ENCODE data around the gene TEX51. TPM values are rescaled to one million over a fixed set of nuclear protein-coding genes. Genes with fewer than 3 reads are reported as not detected.

TEX51 gene
- not detected for polyA plus RNA-seq (2013, experiment 1 of 2; ENCODE audit: insufficient read length)
- not detected for polyA plus RNA-seq (2013, experiment 2 of 2; ENCODE audit: insufficient read length)

DNA sequence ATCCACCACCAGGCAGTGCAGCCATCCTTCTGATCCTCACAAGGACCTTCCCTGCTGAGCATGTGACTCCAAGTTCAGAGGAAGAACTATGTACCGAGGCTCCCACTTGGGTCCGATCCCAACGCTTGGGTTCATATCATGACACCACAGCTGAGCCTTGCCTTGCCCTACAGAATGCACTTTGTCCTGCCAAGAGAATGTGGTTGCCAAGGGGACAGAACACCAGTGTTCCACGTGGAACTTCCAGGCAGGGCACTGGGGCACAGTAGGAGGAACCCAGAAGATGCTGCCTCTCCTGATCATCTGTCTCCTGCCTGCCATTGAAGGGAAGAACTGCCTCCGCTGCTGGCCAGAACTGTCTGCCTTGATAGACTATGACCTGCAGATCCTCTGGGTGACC, at the start of gene TEX51:
TEX51 (plus strand) TSS at position 255 of the 400 bp plus-strand sequence; CDS start at position 284, 29 bp downstream.
- DNase-seq, result no peak

GRCh38 chr2:126849054-126849453, 49.6 kb upstream of the TEX51 start:
- no peak for DNase-seq

DNA sequence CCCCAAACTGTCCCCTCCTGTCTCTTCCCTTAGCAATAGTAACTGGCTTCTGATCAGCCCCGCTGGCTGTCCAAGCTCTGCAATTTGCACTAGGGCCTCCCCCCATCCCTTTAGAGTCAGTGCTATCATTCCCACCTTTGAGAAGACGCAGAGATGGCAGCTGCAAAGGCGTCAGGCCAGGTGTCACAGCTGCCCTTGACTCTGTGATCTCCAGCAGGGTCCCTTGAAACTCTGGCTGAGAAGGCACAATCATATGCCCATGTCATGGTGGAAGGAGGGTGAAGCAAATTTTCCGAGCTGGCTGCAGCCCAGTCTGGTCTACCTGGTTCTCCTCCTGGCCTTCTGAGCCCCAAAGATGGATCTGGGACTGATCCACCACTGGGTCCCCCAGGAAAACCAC, 49.2 kb upstream of the TEX51 start:
- DNase-seq, result no peak

- DNase-seq, result no peak
Measured at GRCh38 chr2:126849991-126850535, 48.6 kb upstream of the TEX51 start.

DNA sequence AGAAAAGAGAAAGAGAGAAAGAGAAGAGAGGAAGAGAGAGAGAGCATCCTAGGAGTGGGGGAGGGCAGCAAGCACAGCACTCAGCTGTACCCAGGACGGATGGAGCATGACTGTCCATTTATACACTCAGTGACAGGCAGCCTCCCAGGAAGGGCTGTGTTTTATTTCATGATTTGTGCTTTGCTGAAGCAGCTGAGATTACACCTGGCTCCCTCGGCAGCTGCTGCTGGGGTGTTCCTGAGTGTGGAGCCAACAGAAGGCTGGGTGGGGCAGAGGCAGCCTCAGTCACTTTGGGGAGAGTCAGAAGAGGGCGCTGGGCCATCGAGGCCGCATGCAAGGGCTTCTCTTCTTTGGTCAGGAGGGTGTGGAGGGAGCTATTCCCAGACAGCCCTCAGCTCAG, 47.8 kb upstream of the TEX51 start:
- DNase-seq, result no peak

DNA sequence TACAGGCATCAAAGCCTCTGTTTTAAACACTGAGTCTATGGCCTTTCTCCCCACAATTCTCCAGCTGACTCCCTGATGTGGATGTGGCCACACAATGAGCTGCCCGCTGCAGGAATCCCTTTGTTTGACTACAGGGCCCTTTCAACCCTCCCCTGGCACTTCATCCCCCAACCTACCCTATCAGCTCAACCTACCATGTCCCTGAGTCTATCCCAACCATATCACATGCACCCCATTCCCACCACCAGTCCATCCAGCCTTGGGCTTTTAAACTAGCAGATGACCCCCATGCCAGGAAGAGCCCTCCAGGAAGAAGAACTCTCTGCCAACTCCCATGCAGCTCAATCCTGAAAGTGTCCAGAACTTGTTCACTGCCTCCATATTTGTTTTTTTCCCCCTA, 46.9 kb upstream of the TEX51 start:
- DNase-seq, result no peak

GRCh38 chr2:126852361-126852760, 46.3 kb upstream of the TEX51 start:
- no peak for DNase-seq

GRCh38 chr2:126855606-126856005, 43.1 kb upstream of the TEX51 start:
- no peak for DNase-seq

DNA sequence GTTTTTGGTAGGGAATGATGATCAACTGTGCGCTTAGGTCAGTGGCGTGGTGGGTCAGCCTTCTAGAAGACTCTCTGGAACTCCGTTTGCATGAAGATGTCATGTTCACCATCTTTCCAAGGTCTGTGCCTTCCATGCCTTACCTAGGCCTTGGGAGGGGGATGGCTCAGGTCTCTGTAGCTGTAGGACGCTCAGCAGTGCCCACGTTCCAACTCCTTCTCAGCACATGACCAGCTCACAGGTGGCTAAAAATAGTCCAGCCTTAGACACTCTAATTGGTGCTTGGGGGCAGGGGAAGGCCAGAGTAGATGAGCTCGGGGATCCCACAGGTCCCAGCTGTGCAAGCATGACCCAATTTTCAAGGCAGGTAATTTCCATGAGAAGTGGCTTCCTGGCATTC, 42.3 kb upstream of the TEX51 start:
- DNase-seq, result no peak

- no peak for DNase-seq
Measured at GRCh38 chr2:126857502-126857901, 41.2 kb upstream of the TEX51 start.

DNA sequence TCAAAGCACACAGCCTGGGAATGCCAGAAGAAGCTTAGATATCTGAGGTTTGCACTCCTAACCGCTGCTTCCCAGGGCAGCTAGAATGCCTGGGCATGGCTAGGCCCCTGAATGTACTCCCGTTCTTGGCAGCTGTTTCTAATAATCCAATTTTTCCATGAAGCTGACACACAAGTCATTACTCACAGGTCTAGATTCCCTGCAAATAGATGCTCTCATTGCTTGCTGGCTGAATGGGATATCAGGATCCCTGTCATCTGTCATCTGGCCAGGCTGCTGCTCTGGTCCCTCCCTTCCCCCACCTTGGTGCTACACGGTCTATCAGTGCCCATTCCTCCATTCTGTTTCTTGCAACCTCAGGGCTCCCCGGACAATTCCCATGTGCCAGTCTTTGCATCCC, 40.7 kb upstream of the TEX51 start:
- DNase-seq, result peak; percentile 25

GRCh38 chr2:126858436-126858835, 40.3 kb upstream of the TEX51 start:
- DNase-seq, result no peak

DNA sequence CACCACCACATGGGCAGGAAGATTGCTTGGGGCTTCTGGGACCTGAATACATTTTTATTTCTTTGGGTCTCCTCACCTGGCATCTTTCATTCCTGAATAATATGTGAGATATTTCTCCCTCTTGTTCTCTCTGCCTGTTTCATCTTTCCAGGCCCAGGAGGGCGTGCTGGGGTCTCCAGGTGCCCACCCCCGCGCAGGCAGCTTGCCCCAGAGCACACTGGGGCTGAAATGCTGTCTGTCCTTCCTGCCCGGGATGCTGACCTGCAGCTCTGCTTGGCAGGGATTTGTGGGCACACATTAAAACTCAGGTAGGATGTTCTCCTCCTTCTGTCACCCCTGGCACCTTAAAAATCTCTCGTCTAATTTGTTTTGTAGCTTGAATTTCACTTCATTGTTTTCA, 39.7 kb upstream of the TEX51 start:
- no peak for DNase-seq

GRCh38 chr2:126859631-126860030, 39.1 kb upstream of the TEX51 start:
- DNase-seq, result no peak

DNA sequence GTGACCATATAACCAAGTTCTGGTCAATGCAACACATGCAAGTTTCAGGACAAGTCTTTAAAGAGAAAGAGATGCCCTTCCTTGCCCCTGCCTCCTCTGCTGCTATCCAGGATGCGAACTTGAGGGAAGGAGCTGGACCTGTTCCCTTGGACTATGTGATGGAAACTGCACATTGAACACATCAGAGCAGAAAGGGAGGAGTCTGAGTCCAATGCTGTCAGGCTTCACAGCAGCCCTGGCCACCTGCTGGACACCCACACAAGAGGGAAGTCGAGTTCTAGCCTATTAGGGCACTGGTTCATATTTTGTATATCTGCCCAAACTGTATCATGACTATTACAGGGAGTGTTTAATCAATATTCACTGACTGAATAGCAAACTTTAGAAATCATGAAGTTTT, 38.3 kb upstream of the TEX51 start:
- DNase-seq, result no peak

- DNase-seq, result no peak
Measured at GRCh38 chr2:126862730-126863129, 36.0 kb upstream of the TEX51 start.

GRCh38 chr2:126863336-126864015, 35.2 kb upstream of the TEX51 start:
- no peak for DNase-seq

GRCh38 chr2:126864861-126865260, 33.8 kb upstream of the TEX51 start:
- no peak for DNase-seq

DNA sequence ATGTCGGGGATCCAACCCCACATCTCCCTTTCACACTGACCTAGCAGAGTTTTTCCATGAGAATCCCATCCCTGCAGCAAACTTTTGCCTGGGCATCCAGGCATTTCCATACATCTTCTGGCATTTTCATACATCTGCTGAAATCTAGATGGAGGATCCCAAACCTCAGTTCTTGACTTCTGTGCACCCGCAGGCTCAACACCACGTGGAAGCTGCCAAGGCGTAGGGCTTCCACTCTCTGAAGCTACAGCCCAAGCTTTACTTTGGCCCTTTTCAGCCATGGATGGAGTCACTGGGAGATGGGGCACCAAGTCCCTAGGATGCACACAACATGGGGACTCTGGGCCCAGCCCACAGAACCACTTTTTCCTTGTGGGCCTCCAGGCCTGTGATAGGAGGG, 32.2 kb upstream of the TEX51 start:
- DNase-seq, result no peak

DNA sequence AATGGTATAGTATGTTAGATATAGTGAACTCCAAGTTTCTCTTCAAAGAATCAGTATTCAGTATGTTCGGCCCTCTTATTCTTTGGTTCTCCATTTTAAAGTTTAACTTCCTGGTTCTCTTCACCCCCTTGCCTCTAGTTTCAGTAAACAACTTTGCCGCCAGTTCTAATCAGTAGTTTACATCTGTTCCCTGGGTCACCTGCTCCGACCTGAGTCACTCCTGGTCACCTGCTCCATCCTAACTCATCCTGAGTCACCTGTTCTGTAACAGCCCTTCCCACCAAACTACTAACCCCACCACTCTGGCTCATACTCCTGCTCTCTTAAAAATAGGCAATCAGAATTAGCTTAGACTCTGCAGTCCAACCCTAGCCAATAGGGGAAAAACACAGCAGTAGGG, 23.7 kb upstream of the TEX51 start:
- DNase-seq, result no peak

- DNase-seq, result no peak
Measured at GRCh38 chr2:126876631-126877030, 22.1 kb upstream of the TEX51 start.

DNA sequence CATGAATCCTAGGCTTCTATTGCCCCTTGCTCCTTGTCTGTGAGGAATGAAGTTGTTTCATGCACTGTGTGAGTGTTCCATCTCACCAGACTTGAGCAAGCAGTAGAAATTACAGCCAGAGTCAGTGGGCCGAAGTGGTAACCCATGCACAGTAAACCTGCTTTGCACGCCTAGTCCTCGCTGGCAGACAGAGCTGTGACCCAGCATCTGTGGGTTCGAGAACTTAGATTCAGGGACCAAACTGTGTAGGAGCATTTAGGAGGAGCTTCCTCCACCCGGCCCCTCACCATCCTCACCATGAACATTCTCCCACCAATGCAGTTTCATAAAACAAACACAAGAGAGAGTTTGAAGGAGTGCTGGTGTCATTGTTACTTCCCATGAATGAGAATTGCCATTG, 21.6 kb upstream of the TEX51 start:
- no peak for DNase-seq

- DNase-seq, result no peak
Measured at GRCh38 chr2:126877861-126878565, 20.7 kb upstream of the TEX51 start.

GRCh38 chr2:126878601-126879000, 20.1 kb upstream of the TEX51 start:
- no peak for DNase-seq
